Body of pancreas (tissue), 4 donors: ENCODE results near the gene HARBI1. TPM values are rescaled to one million over a fixed set of nuclear protein-coding genes. Genes with fewer than 3 reads are reported as not detected.

Experiments used
- ATAC-seq: fragments of 150-250 bp; one replicate; pipeline ENCODE4 v1.9.1; 2016
- DNase-seq, 4 donors: peaks; one replicate each; pipeline ENCODE4 v3.0.0-alpha.2; 2019
- H3K27ac ChIP-seq, 4 donors: fragments of 200-600 bp; sonication (generic); 1 replicate in 3 of 4; 2 replicates in 1 of 4; pipeline versions ENCODE4 v1.5.1 to v1.6.1; 2016 to 2019; ENCODE audit warnings: mild to moderate bottlenecking in 1 of 4, mixed read lengths in 1 of 4, moderate library complexity in 1 of 4
- H3K27me3 ChIP-seq, 2 donors: fragments of 200-600 bp; sonication (generic); one replicate each; pipeline ENCODE4 v1.6.0; 2016; ENCODE audit warnings: mild to moderate bottlenecking in 1 of 2
- H3K36me3 ChIP-seq, 2 donors: fragments of 200-600 bp; sonication (generic); replicated peaks in 1 of 2; 2 replicates each; pipeline ENCODE4 v1.5.1; 2016; ENCODE audit warnings: low read depth in 2 of 2; ENCODE audit not compliant: insufficient read depth in 1 of 2
- H3K4me1 ChIP-seq: fragments of 200-600 bp; sonication (generic); one replicate; pipeline ENCODE4 v1.6.0; 2016
- H3K4me3 ChIP-seq, 2 donors: fragments of 200-600 bp; sonication (generic); 1 replicate in 1 of 2; 2 replicates in 1 of 2; pipeline ENCODE4 v1.5.1; 2016 to 2019
- H3K9me3 ChIP-seq, 3 donors: fragments of 200-600 bp; sonication (generic); 1 replicate in 2 of 3; 2 replicates in 1 of 3; pipeline ENCODE4 v1.5.1; 2016
- POLR2A ChIP-seq, 3 donors: fragments of 450-650 bp; IDR thresholded peaks; one replicate each; pipeline ENCODE4 v1.6.1; 2016; ENCODE audit warnings: antibody characterized with exemption in 3 of 3, mild to moderate bottlenecking in 2 of 3
- WGBS, 2 donors: methylation state at CpG; one replicate each; pipeline ENCODE4 v1.1.5; 2017; 5-methylcytosine and 5-hydroxymethylcytosine counted together
- intact Hi-C: fragments of 100-400 bp; cut with DNase I; formaldehyde crosslinking; loops from one replicate; pipeline ENCODE4 v1.15.1; 2023
- total RNA-seq, 2 donors: library from RNA; depleted of rRNA; stranded (reverse); fragments of >200 nt; gene quantifications; one replicate each; pipeline ENCODE4 v1.1.0, GENCODE V29; 2016
- TF ChIP-seq, protein P1 (sequence below), 7 experiments: fragments of 450-650 bp in 4 of 7; fragments of 200-600 bp in 3 of 7; sonication (generic) in 3 of 7; IDR thresholded peaks; one replicate each; pipeline ENCODE4 v1.5.1; 2016 to 2019; ENCODE audit warnings: antibody characterized with exemption in 7 of 7

HARBI1 gene
- total RNA-seq, 2 donors from 2014 or later, result 2.0 to 2.6 TPM

DNA sequence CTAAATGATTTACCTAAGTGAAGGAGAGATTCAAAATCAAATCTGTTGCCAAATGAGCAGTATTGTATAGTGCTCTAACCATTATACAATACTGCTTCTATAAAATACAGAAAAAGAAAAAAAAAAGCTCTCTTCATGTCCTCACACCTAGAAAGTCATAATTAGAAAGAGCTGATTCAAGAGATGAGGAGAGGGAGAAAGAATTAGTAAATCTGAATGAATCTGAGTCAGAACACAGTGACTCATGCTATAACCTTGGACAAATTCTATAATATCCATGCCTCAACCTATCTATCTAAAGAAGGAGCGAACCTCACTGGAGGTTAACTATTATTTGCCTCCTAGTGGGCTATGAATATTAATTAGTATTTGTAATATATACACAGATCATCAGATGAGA is 52.6 kb downstream of the HARBI1 start:
- H3K27ac ChIP-seq, result peak overlapping the region in 1 of 4 donors; percentile 26
- TF ChIP-seq POLR2A (IDR thresholded peaks at IDR 0.05), result no peak
- TF ChIP-seq, protein P1, sequence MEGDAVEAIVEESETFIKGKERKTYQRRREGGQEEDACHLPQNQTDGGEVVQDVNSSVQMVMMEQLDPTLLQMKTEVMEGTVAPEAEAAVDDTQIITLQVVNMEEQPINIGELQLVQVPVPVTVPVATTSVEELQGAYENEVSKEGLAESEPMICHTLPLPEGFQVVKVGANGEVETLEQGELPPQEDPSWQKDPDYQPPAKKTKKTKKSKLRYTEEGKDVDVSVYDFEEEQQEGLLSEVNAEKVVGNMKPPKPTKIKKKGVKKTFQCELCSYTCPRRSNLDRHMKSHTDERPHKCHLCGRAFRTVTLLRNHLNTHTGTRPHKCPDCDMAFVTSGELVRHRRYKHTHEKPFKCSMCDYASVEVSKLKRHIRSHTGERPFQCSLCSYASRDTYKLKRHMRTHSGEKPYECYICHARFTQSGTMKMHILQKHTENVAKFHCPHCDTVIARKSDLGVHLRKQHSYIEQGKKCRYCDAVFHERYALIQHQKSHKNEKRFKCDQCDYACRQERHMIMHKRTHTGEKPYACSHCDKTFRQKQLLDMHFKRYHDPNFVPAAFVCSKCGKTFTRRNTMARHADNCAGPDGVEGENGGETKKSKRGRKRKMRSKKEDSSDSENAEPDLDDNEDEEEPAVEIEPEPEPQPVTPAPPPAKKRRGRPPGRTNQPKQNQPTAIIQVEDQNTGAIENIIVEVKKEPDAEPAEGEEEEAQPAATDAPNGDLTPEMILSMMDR (IDR thresholded peaks at IDR 0.05), result no peak
- DNase-seq (no peak), ATAC-seq (no peak)
- H3K27me3 ChIP-seq, result no peaks in the 10 kb centered on the region
- no peaks in the 10 kb centered on the region for H3K9me3 ChIP-seq
- intact Hi-C loops, result no loop called here
- 73 to 88% methylated on average over 1 of the region's 1 CpG for WGBS, 2 donors
- peaks cover 34% of the 10 kb centered on the region for H3K4me1 ChIP-seq
- H3K36me3 ChIP-seq, result no peaks in the 10 kb centered on the region
- H3K4me3 ChIP-seq, result no peak overlapping the region

GRCh38 chr11:46562527-46562926 is 54.5 kb downstream of the HARBI1 start:
- no peaks in the 10 kb centered on the region for H3K36me3 ChIP-seq
- no peak for DNase-seq
- ATAC-seq, result no peak
- no peak overlapping the region for H3K27ac ChIP-seq
- no peak overlapping the region for H3K4me3 ChIP-seq
- 92 to 96% methylated on average over 5 of the region's 5 CpGs for WGBS, 2 donors
- no peaks in the 10 kb centered on the region for H3K27me3 ChIP-seq
- TF ChIP-seq, protein P1 (IDR thresholded peaks at IDR 0.05), result no peak
- no peak for TF ChIP-seq POLR2A (IDR thresholded peaks at IDR 0.05)
- no peaks in the 10 kb centered on the region for H3K9me3 ChIP-seq
- intact Hi-C loops, result no loop called here
- H3K4me1 ChIP-seq, result peaks cover 37% of the 10 kb centered on the region

DNA sequence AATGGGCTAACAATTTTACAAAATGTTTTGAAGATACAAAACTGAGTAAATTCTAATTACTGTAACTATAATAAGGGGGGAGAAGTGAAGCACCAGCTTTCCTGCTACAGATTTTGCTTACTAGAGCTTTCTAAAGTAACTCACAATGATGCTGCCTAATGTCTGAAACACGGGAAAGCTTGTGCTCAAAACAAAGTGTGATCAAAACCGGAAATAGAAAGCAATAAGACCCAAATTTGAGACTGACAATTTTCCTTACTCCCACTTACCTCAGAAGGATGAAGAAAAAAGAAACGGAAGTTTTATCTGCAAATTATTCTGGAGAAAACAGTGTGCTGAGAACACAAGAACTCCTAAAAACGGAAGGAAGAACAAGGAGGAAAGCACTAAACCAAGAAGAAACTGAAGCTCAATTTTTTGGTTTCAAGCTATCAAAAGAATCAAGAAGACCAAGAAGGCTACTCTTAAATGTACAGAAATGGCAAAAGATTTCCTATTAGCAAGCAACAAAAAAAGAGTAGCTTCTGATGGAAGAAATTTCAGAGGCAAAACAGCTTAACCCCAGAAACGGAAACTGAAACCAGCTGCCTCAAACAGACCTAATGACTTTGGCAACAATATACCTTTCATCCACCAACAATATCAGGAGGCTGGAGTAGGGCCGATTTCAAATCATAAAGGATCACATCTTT is 56.6 kb downstream of the HARBI1 start:
- peak overlapping the region; percentile 51 to 73 (median 66) for H3K27ac ChIP-seq
- intact Hi-C loops, result no loop called here
- TF ChIP-seq, protein P1 (IDR thresholded peaks at IDR 0.05), result no peak
- no peak for TF ChIP-seq POLR2A (IDR thresholded peaks at IDR 0.05)
- H3K4me3 ChIP-seq, result no peak overlapping the region
- ATAC-seq (peak; percentile 68), DNase-seq (peak in 1 of 4 donors; percentile 20)
- WGBS, 2 donors, result 1 to 3% methylated on average over 6 of the region's 6 CpGs
- no peaks in the 10 kb centered on the region for H3K9me3 ChIP-seq
- peaks cover 37% of the 10 kb centered on the region for H3K4me1 ChIP-seq
- H3K36me3 ChIP-seq, result no peaks in the 10 kb centered on the region
- no peaks in the 10 kb centered on the region for H3K27me3 ChIP-seq

DNA sequence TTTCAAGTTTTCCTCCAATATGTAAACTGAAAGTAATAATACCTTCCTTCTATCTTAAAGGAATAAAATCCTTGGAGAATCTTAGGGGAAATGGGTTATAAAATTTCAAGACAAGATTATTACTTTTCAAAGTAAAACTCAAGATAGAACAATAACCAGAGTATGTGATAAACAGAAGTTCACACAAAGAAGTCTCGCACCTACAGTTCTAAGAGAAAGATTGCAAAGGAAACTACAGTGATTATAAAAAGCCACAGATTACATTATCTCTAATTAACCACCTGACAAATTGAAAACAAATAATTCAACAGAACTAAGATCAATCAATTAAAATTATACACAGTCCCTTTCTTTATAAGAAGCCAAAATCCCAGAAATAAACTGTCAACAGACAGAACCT is 57.2 kb downstream of the HARBI1 start:
- Histone ChIP-seq H3K4me3 (no peak overlapping the region), H3K9me3 (no peaks in the 10 kb centered on the region), H3K27me3 (no peaks in the 10 kb centered on the region), H3K36me3 (no peaks in the 10 kb centered on the region), H3K4me1 (peaks cover 37% of the 10 kb centered on the region), H3K27ac (peak overlapping the region in 3 of 4 donors; percentile 63 to 73 (median 68))
- intact Hi-C loops, result no loop called here
- ATAC-seq (no peak), DNase-seq (no peak)
- WGBS, 2 donors, result 6 to 12% methylated on average over 1 of the region's 1 CpG
- TF ChIP-seq, protein P1 (IDR thresholded peaks at IDR 0.05), result no peak
- TF ChIP-seq POLR2A (IDR thresholded peaks at IDR 0.05), result no peak

DNA sequence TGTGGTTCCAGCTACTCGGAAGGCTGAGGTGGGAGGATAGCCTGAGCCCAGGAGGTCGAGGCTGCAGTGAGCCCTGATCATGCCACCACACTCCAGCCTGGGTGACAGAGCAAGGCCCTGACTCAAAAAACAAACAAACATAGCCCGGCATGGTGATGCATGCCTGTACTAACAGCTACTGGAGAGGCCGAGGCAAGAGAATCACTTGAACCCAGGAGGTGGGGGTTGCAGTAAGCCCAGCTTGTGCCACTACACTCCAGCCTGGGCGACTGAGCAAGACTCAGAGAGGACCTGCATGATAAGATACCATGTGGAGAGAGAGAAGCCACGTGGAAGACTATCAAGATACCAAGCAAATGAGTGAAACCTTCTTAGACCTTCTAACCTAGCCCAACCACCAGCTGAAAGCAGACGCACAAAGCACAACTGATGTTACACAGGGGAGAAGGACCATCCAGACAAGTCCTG is 59.3 kb downstream of the HARBI1 start:
- Histone ChIP-seq H3K36me3 (no peaks in the 10 kb centered on the region), H3K4me3 (no peak overlapping the region), H3K27me3 (no peaks in the 10 kb centered on the region), H3K27ac (no peak overlapping the region), H3K4me1 (peaks cover 51% of the 10 kb centered on the region), H3K9me3 (no peaks in the 10 kb centered on the region)
- intact Hi-C loops, result no loop called here
- TF ChIP-seq, protein P1 (IDR thresholded peaks at IDR 0.05), result no peak
- TF ChIP-seq POLR2A (IDR thresholded peaks at IDR 0.05), result no peak
- DNase-seq, result peak in 1 of 4 donors; percentile 19
- no peak for ATAC-seq
- WGBS, 2 donors, result 61 to 63% methylated on average over 3 to 7 of the region's 7 CpGs
